ENCODE data around the gene GJB5. TPM values are rescaled to one million over a fixed set of nuclear protein-coding genes. Genes with fewer than 3 reads are reported as not detected.

GJB5 gene
- total and polyA plus RNA-seq, 9 of the 15 experiments (the other 6 are each of a cell fraction or from before 2014, with no cell fraction given), result 0.04 TPM; not detected in 8

DNA sequence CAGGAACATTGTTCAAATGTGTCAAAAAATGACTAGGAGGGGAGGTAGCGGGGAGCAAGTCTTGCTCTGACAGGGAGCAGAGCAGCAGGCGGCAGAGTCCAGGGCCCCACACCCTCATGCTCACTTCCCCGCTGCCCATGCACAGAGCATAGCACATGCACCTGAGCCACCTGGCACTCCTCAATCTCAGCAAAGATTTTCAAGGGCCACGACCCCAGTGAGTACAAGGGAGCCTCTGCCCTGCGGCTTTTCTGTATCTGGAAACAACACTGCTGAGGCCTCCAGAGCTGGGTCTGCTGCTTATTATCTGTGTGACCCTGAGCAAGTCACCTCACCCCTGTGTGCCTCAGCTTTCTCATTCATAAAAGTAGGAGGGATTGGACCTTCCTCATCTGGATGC, 25.1 kb downstream of the GJB5 start:
- intact Hi-C loops (cut with micrococcal nuclease), result no loop called here
- H3K9me3 ChIP-seq (replicated peaks; ENCODE audit: control insufficient read depth, insufficient read depth, low read depth, low read length), result no peaks in the 10 kb centered on the region
- H3K9me1 ChIP-seq (ENCODE audit: control insufficient read depth, insufficient read depth, low read length), result no peaks in the 10 kb centered on the region
- ChIA-PET CTCF (ENCODE audit: low intra/inter-chr PET ratio) (interaction anchor here (0.9 kb wide), 1 partner anchor 86 kb away, joined by 4 read pairs; no protein-coding TSS in a partner anchor), POLR2A (no interaction called here)
- H3K36me3 ChIP-seq (ENCODE audit: control insufficient read depth, insufficient read depth, low read length), result no peaks in the 10 kb centered on the region
- no peak overlapping the region for H3K4me3 ChIP-seq
- no TSS peak for BruUV-seq (replicated peaks)
- H4K20me1 ChIP-seq (replicated peaks; ENCODE audit: control insufficient read depth, insufficient read depth, low read length), result 0 out of 2 replicates have a peak, but pooled peaks cover 3% of the 10 kb centered on the region
- DNase-seq (ENCODE audit: extremely low read depth in 1 of 4, low spot score in 3 of 4), result no peak
- no peak for FAIRE-seq
- WGBS (ENCODE audit: insufficient coverage, low coverage, missing lambda C conversion rate), result 0% methylated on average over 5 of the region's 5 CpGs
- peaks cover 48 to 76% of the 10 kb centered on the region in 2 experiments for H3K27me3 ChIP-seq (ENCODE audit: control insufficient read depth in 2 of 2, insufficient read depth in 2 of 2, low read length in 2 of 2)
- H3K27ac ChIP-seq (ENCODE audit: extremely low read depth, low read depth, low read length), result no peak overlapping the region
- peaks cover 0 to 15% of the 10 kb centered on the region in 2 experiments; a peak in 1 of 5 replicates for H3K4me1 ChIP-seq (replicated peaks in 1 of 2; ENCODE audit: control insufficient read depth in 2 of 2, insufficient read depth in 2 of 2, low read length in 2 of 2)
- H3K9ac ChIP-seq (ENCODE audit: insufficient read depth in 1 of 2, low read depth in 2 of 2, low read length in 2 of 2), result no peak overlapping the region
- H3K79me2 ChIP-seq (ENCODE audit: control insufficient read depth, insufficient read depth, low read length), result no peaks in the 10 kb centered on the region
- ATAC-seq, result no peak
- in situ Hi-C loops (cut with MboI), result no loop called here
- H2AFZ ChIP-seq (ENCODE audit: low read depth, low read length), result no peak overlapping the region
- no peak overlapping the region for H3K4me2 ChIP-seq (ENCODE audit: insufficient read depth, low read length)
- TF ChIP-seq RFX7 (CRISPR knock-in tag; IDR thresholded peaks at IDR 0.05), result no peak
- TF ChIP-seq GABPA (tag; conservative IDR thresholded peaks at IDR 0.05; ENCODE audit: low read depth), result no peak
- TF ChIP-seq KDM2B (CRISPR knock-in tag; IDR thresholded peaks at IDR 0.05), result no peak
- TF ChIP-seq ZNF668 (CRISPR knock-in tag; IDR thresholded peaks at IDR 0.05), result no peak
- TF ChIP-seq, protein P1, sequence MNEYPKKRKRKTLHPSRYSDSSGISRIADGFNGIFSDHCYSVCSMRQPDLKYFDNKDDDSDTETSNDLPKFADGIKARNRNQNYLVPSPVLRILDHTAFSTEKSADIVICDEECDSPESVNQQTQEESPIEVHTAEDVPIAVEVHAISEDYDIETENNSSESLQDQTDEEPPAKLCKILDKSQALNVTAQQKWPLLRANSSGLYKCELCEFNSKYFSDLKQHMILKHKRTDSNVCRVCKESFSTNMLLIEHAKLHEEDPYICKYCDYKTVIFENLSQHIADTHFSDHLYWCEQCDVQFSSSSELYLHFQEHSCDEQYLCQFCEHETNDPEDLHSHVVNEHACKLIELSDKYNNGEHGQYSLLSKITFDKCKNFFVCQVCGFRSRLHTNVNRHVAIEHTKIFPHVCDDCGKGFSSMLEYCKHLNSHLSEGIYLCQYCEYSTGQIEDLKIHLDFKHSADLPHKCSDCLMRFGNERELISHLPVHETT (CRISPR knock-in tag; conservative IDR thresholded peaks at IDR 0.05 in 1 of 2, IDR thresholded peaks at IDR 0.05 in 1 of 2), result no peak
- TF ChIP-seq HMG20A (CRISPR knock-in tag; conservative IDR thresholded peaks at IDR 0.05), result no peak
- no peak for TF ChIP-seq BRD4 (IDR thresholded peaks at IDR 0.05)
- TF ChIP-seq, protein P2, sequence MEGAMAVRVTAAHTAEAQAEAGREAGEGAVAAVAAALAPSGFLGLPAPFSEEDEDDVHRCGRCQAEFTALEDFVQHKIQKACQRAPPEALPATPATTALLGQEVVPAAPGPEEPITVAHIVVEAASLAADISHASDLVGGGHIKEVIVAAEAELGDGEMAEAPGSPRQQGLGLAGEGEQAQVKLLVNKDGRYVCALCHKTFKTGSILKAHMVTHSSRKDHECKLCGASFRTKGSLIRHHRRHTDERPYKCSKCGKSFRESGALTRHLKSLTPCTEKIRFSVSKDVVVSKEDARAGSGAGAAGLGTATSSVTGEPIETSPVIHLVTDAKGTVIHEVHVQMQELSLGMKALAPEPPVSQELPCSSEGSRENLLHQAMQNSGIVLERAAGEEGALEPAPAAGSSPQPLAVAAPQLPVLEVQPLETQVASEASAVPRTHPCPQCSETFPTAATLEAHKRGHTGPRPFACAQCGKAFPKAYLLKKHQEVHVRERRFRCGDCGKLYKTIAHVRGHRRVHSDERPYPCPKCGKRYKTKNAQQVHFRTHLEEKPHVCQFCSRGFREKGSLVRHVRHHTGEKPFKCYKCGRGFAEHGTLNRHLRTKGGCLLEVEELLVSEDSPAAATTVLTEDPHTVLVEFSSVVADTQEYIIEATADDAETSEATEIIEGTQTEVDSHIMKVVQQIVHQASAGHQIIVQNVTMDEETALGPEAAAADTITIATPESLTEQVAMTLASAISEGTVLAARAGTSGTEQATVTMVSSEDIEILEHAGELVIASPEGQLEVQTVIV (CRISPR knock-in tag; IDR thresholded peaks at IDR 0.05; ENCODE audit: borderline replicate concordance), result no peak
- no peak for TF ChIP-seq RBM22 (IDR thresholded peaks at IDR 0.05; ENCODE audit: low read depth, low read length, poor library complexity, severe bottlenecking)
- no peak for TF ChIP-seq EP400 (IDR thresholded peaks at IDR 0.05)
- TF ChIP-seq, protein P3, sequence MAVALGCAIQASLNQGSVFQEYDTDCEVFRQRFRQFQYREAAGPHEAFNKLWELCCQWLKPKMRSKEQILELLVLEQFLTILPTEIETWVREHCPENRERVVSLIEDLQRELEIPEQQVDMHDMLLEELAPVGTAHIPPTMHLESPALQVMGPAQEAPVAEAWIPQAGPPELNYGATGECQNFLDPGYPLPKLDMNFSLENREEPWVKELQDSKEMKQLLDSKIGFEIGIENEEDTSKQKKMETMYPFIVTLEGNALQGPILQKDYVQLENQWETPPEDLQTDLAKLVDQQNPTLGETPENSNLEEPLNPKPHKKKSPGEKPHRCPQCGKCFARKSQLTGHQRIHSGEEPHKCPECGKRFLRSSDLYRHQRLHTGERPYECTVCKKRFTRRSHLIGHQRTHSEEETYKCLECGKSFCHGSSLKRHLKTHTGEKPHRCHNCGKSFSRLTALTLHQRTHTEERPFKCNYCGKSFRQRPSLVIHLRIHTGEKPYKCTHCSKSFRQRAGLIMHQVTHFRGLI (CRISPR knock-in tag; IDR thresholded peaks at IDR 0.05), result no peak
- TF ChIP-seq MAZ (CRISPR knock-in tag; conservative IDR thresholded peaks at IDR 0.05 in 1 of 2, IDR thresholded peaks at IDR 0.05 in 1 of 2), result no peak
- TF ChIP-seq PHTF2 (CRISPR knock-in tag; IDR thresholded peaks at IDR 0.05), result no peak
- TF ChIP-seq, protein P4, sequence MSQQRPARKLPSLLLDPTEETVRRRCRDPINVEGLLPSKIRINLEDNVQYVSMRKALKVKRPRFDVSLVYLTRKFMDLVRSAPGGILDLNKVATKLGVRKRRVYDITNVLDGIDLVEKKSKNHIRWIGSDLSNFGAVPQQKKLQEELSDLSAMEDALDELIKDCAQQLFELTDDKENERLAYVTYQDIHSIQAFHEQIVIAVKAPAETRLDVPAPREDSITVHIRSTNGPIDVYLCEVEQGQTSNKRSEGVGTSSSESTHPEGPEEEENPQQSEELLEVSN (IDR thresholded peaks at IDR 0.05; ENCODE audit: borderline replicate concordance in 1 of 2, extremely low read depth in 1 of 2, insufficient read depth in 1 of 2, insufficient read length in 1 of 2, low read depth in 1 of 2, low read length in 1 of 2, poor library complexity in 1 of 2, severe bottlenecking in 1 of 2), result no peak
- TF ChIP-seq MYC (IDR thresholded peaks at IDR 0.05; ENCODE audit: low read depth, low read length), result no peak
- no peak for TF ChIP-seq MYC (CRISPR knock-in tag; IDR thresholded peaks at IDR 0.05; ENCODE audit: borderline replicate concordance, low read depth)

Data from K562 (cell line).